ENCODE measurements around the gene GRAMD2B.
A peak's percentile ranks its signal among the peaks of the same experiment; 100 is the strongest.
"Not testable (repeated sequence)": the region's sequence is repeated elsewhere in the genome, so short reads cannot be mapped to it uniquely, and the experiment has no call there.

Gene GRAMD2B, protein sequence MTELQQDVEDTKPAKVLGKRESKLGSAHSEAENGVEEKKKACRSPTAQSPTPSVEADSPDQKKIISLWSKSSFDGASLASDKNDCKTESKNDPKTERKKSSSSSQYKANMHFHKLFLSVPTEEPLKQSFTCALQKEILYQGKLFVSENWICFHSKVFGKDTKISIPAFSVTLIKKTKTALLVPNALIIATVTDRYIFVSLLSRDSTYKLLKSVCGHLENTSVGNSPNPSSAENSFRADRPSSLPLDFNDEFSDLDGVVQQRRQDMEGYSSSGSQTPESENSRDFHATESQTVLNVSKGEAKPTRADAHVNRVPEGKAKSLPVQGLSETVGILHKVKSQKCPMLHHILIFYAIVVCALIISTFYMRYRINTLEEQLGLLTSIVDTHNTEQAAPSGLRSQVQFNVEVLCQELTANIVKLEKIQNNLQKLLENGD

DNA sequence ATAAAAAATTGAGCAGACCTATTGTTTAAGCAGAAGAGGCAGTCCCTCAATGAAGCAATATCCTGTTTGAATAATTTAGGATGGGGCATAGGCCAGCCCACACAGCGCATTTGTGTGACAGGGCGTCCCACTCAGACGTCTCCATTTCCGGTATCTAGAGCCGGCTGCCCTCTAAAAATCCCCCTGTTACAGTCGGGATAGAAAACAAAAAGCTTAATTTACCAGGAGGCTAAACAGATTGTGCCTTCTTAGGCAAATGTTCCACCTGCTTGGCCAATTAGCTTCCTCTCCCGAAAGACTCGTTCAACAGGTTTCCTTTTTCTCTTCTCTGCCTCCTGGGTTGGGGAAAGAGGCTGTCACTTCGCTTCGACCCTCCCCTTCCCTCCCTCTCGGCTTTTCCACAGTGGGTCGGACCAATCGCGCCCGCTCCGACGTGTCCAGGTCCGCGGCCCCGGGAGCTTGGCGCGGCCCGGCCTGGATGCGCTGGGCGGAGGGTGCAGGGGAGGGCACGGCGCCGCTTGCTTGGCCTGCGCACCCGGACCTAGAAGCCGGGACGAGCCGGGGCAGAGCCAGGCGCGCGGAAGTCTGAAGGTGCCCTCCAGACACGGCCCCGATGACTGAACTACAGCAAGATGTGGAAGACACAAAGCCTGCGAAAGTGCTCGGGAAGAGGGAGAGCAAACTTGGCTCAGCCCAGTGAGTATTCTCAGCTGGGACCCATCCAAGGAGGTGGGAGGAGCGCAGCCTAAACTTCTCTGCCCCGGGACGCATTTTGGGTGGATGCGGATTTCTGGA is at the start of gene GRAMD2B:
TSS of gene GRAMD2B (plus strand) at position 416 of the 795 bp plus-strand sequence. CDS start at position 614, 198 bp downstream.
- DNase-seq, result peak in 54 of 56 donors; percentile 18 to 85 (median 70)

DNA sequence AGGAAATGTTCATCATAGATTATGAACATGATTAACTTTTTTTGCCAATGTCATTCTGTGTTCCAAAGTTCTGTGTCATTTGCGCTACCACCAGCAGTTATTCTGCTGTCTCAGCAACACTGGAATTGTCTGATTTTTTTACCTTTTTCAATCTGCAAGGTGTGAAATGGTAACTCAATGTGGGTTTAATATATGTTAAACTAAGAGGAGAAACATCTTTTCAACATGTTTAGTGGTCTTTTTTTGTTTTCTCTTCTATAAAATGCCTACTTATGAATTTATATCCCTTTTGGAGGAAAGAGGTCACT is 49.1 kb upstream of the GRAMD2B start:
- DNase-seq, result no peak

DNA sequence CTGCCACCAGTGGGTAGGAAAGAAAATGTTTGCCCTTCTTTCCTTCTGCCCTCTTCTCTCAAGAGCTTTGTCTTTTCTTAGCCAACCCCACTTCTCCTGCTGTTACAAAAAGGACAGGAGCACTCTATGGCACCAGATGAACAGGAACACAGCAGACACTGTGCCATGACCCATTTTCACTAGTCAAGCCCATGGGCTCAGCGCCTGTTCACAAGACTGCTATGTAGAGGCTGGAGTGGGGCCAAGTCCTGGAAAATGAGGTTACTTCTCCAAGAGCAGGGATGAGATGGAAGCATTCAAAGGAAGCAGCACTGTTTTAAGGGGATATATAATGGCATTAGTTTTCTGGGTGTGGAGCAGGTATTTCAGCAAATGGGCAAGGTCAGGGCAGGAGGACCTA is 46.8 kb upstream of the GRAMD2B start:
- peak in 21 of 56 donors; percentile 2 to 58 (median 12) for DNase-seq

DNA sequence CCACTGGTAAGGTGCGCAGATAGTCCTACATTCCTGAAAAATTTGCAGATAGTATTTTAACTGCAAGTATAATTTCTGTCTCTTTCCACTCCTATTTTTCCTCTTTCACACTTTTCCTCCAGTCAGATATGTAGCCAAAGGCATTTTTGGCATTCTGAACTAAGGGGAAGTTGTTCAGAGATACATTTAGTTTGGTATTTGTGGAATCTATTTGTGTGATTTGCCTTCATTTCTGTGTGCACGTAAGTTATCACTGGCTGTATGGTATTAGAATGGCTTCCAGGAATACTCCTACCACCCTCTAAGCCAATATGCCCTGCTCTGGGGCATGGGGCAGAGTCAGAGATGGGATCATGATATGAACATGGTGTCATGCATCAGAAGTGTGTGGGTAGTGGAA is 45.8 kb upstream of the GRAMD2B start:
- no peak for DNase-seq

DNA sequence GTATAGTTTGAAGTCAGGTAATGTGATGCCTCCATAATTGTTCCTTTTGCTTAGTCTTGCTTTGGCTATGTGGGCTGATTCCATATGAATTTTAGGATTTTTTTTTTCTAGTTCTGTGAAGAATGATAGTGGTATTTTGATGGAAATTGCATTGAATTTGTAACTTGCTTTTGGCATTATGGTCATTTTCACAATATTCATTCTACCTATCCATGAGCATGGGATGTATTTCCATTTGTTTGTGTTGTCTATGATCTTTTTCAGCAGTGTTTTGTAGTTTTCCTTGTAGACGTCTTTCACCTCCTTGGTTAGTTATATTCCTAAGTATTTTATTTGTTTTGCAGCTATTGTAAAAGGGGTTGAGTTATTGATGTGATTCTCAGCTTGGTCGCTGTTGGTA is 42.9 kb upstream of the GRAMD2B start:
- not testable (repeated sequence) for DNase-seq

DNA sequence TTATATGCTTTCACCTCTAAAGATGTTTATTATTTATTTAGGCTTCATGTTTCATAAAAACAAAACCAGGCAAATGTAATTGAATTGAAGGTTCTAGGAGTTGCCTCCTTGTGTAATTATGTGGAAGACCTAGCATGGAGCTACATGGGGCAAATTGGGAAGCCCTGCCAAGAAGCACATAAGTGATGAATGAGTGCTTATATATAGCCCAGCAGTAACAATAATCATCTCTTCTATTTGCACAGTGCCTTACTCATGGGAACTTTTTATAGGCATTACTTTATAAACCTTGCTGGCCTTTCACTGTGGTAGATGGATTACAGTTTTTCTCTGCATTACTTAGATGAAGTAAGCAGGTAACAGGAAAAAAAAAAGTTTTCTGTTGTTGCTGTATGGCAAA is 40.0 kb upstream of the GRAMD2B start:
- DNase-seq, result no peak

DNA sequence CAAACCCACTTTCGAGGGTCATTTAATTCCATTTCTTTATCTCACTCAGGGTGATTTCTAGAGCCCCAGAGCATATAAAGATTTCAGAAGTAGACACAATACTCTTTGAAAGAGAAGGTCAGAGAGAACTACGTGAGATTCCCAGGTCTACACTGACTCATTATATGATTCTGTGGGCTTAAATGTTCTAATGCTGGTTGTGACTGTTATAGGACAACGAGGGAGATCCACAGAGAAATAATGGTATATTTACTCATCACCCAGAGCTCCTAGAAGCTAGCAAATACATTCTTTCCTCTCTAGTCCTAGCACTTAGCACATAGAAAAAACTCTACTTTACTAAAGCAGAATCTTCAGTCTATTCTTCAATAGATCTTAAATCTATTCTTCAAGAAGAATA is 39.4 kb upstream of the GRAMD2B start:
- no peak for DNase-seq

DNA sequence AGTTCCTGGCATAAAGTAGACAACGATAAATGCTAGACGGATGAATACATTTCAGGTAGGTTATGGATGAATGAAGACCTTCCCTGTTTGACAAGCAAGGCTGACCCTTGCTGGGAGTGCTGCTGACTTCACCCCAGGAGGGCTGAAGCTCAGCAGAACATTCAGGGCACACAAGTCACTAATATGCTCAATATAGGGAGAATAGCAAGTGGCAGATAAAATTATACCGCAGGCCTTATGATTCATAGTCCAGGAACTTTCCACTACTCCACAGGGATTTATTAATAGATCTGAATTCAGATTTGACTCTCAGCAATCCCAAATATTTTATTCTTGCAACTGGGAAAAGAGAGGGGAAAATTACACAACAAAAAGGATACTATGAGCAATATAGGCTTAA is 38.2 kb upstream of the GRAMD2B start:
- DNase-seq, result no peak

DNA sequence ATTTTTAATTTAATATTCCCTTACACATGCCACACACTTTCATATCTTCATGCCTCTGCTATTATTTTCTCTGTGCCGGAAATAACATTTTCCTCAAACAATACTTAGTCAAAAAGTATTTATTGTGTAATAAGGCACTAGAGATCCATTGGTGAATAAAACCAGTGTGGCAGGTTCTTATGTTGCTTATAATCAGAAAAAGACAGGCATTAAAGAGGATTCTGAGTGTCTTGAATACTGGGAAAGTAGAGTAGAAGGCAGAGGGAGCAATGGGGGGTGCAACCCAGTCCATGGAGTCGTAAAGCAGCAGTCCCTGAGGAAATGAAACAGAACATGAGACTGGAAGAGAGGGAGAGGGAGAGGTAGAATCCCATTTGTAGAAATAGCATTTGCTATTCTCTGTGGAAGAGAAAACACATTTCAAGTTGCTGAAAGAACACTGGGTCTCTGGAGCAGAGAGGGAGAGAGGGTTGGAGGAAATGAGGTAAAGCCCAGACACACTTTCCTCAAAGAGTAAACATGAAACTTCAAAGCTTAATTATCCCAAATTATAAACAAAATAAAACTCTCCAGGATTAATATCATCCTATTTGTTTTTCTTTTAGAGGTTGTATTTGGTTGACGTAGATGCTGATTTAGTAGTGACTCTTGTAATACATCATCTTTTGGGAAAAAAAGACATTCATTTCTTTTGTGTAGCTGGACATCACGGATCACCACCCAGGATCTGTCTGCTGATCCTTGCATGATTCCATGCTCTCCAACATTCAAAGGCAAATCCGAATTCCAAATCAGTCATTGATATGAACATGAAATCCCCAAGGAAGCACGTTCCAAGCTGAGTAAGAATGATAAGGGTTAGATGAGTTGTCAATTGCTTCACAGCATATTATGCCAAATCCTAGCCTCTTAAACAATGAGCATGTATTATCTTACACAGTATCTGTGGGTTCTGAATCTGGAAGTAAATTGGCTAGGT is 37.4 kb upstream of the GRAMD2B start:
- DNase-seq, result no peak

DNA sequence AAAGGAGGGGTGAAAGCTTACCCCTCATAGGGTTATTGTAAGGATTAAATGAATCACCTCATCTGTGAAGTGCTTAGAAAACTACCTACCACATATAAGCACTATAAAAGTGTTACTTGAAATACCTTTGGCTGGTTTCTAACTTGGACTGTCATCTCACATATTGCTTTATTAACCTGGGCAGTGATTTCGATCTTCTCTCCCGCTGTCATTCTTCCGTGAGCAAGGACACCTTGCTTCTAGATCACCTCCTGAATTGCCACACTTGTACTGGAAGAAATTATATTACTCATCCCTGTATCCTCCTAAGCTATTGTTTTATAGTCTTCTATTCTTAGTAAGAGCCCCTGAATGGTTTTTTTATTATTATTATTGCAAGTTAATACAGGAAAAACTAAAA is 34.0 kb upstream of the GRAMD2B start:
- no peak for DNase-seq

DNA sequence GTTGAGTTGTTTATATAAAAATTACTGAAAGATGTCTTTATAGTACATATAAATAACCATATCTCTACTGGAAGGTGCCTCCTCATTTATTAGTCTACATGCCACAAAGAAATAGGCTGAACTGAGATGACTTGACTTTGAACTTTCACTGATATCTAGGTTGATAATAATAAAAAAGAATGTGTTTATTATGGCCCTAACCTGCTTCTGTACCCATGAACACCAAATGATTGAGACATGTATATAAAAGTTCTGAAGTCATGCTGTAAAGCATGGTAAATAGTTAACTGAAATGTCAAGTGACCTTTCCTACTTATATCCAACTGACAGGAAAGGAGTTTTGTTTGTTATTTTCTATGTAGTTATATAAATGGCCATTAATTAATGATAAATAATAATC is 33.2 kb upstream of the GRAMD2B start:
- DNase-seq, result no peak

DNA sequence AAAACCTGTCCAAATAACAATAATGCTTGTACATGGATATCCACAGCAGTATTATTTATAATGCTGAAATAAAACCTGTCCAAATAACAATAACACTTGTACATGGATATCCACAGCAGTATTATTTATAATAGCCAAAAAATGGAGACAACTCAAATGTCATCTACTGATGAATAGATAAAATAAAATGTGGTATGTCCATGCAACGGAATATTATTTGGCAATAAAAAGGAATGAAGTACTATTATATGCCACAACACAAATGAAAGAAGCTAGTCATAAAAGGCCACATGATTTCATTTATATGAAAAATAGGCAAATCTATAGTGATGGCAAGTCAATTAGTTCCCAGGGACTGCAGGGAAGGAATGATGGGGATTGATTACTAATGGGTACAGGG is 31.8 kb upstream of the GRAMD2B start:
- DNase-seq, result no peak

DNA sequence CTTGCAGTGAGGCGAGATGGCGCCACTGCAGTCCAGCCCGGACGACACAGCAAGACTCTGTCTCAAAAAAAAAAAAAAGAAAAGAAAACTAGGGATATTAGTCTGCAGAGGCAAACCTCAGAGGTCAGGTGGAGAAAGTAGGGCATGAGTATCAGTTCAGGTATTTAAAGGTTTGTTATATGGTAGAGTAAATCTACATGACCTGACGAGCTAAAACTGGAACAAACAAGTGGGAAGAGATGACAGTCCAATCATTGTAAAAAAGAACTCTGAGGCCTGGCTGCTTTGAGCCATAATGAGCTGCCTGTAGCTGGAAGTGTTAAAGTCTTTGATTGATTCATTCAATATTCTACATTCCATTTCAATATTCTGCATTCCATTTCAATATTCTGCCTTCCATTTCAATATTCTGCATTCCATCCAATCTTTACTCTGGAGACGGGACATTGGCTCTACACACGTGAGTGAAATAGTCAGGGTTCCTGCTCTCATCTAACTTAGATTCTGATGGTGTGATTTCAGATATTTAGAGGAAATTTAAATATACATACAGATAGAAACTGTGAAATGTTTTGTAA is 28.9 kb upstream of the GRAMD2B start:
- no peak for DNase-seq

DNA sequence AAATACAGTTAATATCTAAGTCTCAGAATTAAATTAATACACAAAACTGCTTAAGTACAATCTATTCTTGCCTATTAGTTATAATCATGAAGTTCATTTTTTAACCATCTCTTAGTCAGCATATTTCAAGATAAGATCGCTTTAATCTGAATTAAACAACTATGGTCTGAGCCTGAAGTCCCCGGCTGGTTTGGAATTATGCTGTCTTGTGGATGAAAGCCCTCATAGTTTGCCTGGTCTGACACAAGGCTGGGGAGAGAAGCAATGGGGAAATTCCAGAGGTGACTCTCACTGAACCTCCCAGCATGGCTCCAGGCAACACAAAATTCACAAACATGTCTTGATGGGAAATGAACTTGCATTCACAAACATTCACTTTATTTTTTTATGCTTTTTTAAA is 28.0 kb upstream of the GRAMD2B start:
- DNase-seq, result peak in 1 of 56 donors; percentile 0

DNA sequence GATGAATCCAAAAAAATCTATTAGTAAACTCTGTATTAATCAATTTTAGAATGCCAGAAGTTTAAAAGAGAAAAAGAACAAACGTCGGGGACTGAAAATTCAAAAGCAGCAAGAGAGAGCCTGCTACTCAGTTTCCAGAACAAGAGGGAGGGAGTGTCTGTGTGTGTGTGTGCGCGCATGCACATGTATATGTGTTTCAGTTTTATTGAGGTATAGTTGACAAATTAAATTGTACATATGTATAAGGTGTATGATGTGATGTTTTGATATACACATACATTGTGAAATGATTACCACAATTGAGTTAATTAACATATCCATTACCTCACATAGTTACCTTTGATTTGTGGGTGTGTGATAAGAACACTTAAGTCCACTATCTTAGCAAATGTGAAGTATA is 27.6 kb upstream of the GRAMD2B start:
- no peak for DNase-seq

DNA sequence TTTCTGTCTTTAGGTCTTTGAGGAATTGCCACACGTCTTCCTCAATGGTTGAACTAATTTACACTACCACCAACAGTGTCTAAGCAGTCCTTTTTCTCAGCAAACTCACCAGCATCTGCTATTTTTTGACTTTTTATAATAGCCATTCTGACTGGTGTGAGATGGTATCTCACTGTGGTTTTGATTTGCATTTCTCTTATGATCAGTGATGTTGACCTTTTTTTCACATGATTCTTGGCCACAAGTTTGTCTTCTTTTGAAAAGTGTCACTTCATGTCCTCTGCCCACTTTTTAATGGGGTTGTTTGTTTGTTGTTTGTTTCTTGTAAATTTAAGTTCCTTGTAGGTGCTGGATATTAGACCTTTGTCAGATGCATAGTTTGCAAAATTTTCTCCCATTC is 26.5 kb upstream of the GRAMD2B start:
- not testable (repeated sequence) for DNase-seq

DNA sequence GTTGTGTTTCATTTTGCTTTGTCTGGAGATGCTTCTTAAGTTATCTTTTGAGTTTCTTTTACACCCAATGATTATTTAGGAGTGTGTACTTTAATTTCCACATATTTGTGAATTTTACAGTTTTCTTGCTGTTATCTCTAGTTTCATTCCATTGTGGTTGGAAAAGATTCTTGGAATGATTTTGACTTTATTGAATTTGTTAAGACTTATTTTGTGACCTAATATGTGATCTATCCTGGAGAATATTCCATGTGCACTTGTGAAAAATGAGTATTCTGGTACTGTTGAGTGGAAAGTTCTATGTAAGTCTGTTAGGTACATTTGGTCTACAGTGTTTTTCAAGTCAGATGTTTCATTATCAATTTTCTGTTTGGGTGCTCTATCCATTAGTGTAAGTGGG is 24.4 kb upstream of the GRAMD2B start:
- no peak for DNase-seq

DNA sequence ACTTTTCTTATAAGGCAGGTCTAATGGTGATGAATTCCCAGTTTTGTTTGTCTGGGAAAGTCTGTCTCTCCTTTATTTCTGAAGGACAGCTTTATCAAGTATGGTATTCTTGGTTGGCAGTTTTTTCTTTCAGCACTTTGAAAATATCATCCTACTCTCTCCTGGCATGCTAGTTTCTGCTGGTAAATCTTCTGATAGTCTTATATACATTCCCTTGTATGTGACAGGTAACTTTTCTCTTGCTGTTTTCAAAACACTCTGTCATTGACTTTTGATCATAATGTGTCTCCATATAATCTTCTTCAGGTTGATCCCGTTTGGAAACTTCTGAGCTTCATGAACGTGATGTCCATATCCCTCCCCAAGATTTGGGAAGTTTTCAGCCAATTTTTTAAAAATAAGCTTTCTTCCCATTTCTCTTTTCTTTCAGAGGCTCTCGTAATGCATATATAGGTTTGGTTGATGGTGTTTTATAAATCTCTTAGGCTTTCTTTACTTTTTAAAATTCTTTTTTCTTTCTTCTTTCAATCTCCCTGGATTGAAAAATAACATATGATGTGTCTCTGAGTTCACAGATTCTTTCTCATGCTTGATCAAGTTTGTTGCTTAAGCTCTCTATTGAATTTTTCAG is 22.5 kb upstream of the GRAMD2B start:
- DNase-seq, result no peak

DNA sequence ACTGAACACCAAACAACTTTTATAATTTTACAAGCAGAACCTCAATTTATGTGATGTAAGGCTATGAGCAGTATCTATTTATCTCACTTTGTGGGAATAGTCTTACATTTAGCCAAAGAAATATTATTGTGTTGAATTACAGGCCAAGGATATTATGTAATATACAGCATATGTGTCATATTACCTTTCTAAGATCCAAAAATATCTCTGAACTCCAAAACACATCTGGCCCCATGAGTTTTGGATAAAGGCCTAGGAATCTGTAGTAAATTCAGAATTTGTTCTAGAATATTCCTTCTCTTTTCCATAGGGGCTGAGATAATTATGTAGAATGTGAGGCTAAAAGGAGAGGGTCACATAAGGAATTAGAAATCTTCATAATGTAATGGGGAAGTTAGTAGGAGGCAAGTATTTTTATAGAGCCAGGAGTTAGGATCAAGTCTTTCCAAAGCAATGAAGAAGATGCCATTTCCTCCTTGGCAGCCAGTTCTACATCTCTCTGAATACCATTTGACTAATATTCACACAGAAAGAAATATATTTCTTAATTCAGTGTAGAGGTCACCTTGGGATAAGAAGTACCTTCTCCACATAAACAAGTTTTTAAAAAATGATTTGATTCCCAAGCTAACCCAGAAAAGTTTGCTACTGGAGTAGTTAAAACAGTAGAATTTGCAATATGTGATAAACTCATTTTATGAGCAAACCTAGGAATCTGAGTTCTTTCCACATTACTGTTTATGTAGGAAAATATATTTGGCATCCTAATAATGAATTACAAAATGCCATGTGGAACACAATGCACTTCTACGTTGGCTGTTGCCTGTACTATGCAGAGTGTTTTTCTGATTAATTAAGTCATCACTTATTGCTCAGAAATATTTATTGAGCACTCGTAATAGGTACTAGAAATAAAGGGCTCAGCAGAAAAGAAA is 20.3 kb upstream of the GRAMD2B start:
- DNase-seq, result no peak

DNA sequence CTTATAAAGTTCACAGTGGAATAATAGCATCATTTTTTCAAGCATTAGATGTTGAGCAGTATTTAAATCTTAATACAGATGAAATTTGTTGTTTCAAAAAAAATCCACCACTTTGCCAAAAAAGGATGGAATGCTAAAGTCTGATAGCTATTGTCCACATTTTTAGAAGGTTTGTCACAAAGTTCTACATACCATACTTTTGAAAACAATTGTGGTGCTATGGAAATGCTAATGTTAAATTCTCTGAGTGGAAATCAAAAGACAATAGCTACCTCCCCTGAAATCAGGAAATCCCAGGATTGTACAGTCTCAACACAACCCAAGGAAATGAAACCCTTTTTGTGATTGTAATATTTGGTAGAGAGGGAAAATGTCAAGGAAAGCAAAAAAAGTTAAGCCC is 19.3 kb upstream of the GRAMD2B start:
- DNase-seq, result no peak
